Measurements from ENCODE around the gene PNMA1.

DNA sequence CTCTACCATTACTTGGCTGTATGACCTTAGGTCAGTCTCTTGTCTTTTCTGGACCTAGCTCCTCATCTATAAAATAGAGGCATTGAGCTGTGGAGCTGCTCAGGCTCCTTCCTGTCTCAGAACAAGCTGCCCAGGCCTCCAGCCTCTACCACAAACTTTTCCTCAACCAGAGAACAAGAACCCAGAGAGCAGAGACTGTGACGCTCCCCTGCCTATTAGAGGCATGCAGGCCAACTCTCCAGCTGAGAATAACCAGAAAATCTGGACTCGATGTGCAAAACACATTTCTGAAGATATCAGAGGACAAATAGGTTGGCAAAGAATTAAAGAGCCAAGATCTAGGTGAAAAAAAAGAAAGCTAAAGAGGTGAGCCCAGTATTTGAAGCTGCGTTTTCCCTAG, 17.8 kb upstream of the PNMA1 start:
- TF ChIP-seq EZH2 (IDR thresholded peaks at IDR 0.05; ENCODE audit: borderline replicate concordance, insufficient read depth, low read length, poor library complexity, severe bottlenecking) (no peak), EP300 (conservative IDR thresholded peaks at IDR 0.05; ENCODE audit: poor library complexity, severe bottlenecking) (no peak), RAD21 (conservative IDR thresholded peaks at IDR 0.05) (no peak), POLR2AphosphoS5 (IDR thresholded peaks at IDR 0.05) (no peak), MXI1 (conservative IDR thresholded peaks at IDR 0.05; ENCODE audit: poor library complexity, severe bottlenecking) (no peak), TAF1 (IDR thresholded peaks at IDR 0.05; ENCODE audit: low read depth) (no peak)
- TF ChIP-seq, protein P1, sequence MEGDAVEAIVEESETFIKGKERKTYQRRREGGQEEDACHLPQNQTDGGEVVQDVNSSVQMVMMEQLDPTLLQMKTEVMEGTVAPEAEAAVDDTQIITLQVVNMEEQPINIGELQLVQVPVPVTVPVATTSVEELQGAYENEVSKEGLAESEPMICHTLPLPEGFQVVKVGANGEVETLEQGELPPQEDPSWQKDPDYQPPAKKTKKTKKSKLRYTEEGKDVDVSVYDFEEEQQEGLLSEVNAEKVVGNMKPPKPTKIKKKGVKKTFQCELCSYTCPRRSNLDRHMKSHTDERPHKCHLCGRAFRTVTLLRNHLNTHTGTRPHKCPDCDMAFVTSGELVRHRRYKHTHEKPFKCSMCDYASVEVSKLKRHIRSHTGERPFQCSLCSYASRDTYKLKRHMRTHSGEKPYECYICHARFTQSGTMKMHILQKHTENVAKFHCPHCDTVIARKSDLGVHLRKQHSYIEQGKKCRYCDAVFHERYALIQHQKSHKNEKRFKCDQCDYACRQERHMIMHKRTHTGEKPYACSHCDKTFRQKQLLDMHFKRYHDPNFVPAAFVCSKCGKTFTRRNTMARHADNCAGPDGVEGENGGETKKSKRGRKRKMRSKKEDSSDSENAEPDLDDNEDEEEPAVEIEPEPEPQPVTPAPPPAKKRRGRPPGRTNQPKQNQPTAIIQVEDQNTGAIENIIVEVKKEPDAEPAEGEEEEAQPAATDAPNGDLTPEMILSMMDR (IDR thresholded peaks at IDR 0.05; ENCODE audit: poor library complexity, severe bottlenecking): no peak
- TF ChIP-seq, protein P2, sequence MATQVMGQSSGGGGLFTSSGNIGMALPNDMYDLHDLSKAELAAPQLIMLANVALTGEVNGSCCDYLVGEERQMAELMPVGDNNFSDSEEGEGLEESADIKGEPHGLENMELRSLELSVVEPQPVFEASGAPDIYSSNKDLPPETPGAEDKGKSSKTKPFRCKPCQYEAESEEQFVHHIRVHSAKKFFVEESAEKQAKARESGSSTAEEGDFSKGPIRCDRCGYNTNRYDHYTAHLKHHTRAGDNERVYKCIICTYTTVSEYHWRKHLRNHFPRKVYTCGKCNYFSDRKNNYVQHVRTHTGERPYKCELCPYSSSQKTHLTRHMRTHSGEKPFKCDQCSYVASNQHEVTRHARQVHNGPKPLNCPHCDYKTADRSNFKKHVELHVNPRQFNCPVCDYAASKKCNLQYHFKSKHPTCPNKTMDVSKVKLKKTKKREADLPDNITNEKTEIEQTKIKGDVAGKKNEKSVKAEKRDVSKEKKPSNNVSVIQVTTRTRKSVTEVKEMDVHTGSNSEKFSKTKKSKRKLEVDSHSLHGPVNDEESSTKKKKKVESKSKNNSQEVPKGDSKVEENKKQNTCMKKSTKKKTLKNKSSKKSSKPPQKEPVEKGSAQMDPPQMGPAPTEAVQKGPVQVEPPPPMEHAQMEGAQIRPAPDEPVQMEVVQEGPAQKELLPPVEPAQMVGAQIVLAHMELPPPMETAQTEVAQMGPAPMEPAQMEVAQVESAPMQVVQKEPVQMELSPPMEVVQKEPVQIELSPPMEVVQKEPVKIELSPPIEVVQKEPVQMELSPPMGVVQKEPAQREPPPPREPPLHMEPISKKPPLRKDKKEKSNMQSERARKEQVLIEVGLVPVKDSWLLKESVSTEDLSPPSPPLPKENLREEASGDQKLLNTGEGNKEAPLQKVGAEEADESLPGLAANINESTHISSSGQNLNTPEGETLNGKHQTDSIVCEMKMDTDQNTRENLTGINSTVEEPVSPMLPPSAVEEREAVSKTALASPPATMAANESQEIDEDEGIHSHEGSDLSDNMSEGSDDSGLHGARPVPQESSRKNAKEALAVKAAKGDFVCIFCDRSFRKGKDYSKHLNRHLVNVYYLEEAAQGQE (IDR thresholded peaks at IDR 0.05; ENCODE audit: borderline replicate concordance): no peak
